Loucy (cell line): ENCODE data around the gene CD79B.

Experiments
- CTCF ChIP-seq: fragments of 200-600 bp; sonication (generic); conservative IDR thresholded peaks from 2 replicates; pipeline ENCODE4 v1.5.1; 2014; ENCODE audit warnings: mild to moderate bottlenecking, antibody characterized with exemption, low read length
- EZH2phosphoT487 ChIP-seq: fragments of 200-600 bp; IDR thresholded peaks from 2 replicates; pipeline ENCODE4 v1.6.1; 2018; ENCODE audit warnings: antibody characterized with exemption, mild to moderate bottlenecking, moderate library complexity, borderline replicate concordance

- no peak for TF ChIP-seq CTCF
- TF ChIP-seq EZH2phosphoT487: no peak
Measured at GRCh38 chr17:63973930-63974593, 41.9 kb upstream of the CD79B start.
